Activated naive CD4-positive, alpha-beta T cell (primary cell): ENCODE results near the gene GJC2.

Experiments
- DNase-seq, 4 experiments: peaks; one replicate each; lab custom pipeline; 2025; lab: John Stamatoyannopoulos, UW

Gene GJC2

GRCh38 chr1:228158151-228159007, 8.6 kb downstream of the GJC2 start:
- DNase-seq, result no peak

GRCh38 chr1:228159008-228159665, 9.4 kb downstream of the GJC2 start:
- no peak for DNase-seq

- no peak for DNase-seq
Observed at GRCh38 chr1:228160201-228160761, 10.6 kb downstream of the GJC2 start.

GRCh38 chr1:228161362-228161761, 11.6 kb downstream of the GJC2 start:
- no peak for DNase-seq

GRCh38 chr1:228161866-228162265, 12.1 kb downstream of the GJC2 start:
- DNase-seq, result no peak

- no peak for DNase-seq
Observed at GRCh38 chr1:228162286-228163006, 12.7 kb downstream of the GJC2 start.

GRCh38 chr1:228163007-228163753, 13.4 kb downstream of the GJC2 start:
- DNase-seq, result no peak

- no peak for DNase-seq
Observed at GRCh38 chr1:228163776-228164519, 14.2 kb downstream of the GJC2 start.

GRCh38 chr1:228164561-228165371, 15.0 kb downstream of the GJC2 start:
- DNase-seq, result no peak

GRCh38 chr1:228165372-228166169, 15.8 kb downstream of the GJC2 start, which contains the start of gene IBA57:
TSS of gene IBA57 (plus strand) at chr1:228165804. CDS start at chr1:228165817, 13 bp downstream.
- DNase-seq, result peak; percentile 97 to 99 (median 99)

- peak in 2 of 4 experiments; percentile 35 to 55 for DNase-seq
Observed at GRCh38 chr1:228166170-228166936, 16.6 kb downstream of the GJC2 start.

GRCh38 chr1:228168563-228169270, 19.0 kb downstream of the GJC2 start:
- DNase-seq, result no peak

GRCh38 chr1:228169345-228169744, 19.6 kb downstream of the GJC2 start:
- no peak for DNase-seq

- DNase-seq, result no peak
Observed at GRCh38 chr1:228170666-228171065, 20.9 kb downstream of the GJC2 start.

- DNase-seq, result no peak
Observed at GRCh38 chr1:228171221-228171891, 21.6 kb downstream of the GJC2 start.

GRCh38 chr1:228172591-228173527, 23.1 kb downstream of the GJC2 start:
- DNase-seq, result no peak
